T-helper 1 cell treated with Interleukin-12 subunit alpha and Interleukin-12 subunit beta and Interleukin-4 antibody, amounts not matched to agents 30 ng/mL and 1 ng/mL, for 36 hours (primary cell): ENCODE data around the gene RIMS4. TPM values are rescaled to one million over a fixed set of nuclear protein-coding genes. Genes with fewer than 3 reads are reported as not detected.

Experiments
- intact Hi-C: fragments of 100-400 bp; cut with micrococcal nuclease; formaldehyde crosslinking; loops from one replicate; pipeline ENCODE4 v1.15.1; 2024
- total RNA-seq: library from RNA; stranded (reverse); gene quantifications from 2 replicates; pipeline ENCODE4 v1.2.3, GENCODE V29; 2022

The RIMS4 gene
- total RNA-seq, 1 donor from 2014 or later, result not detected

GRCh38 chr20:44703956-44704488 lies 106.3 kb downstream of the RIMS4 start:
- intact Hi-C loops, result no loop called here

GRCh38 chr20:44703183-44703925 lies 107.0 kb downstream of the RIMS4 start:
- intact Hi-C loops, result no loop called here

GRCh38 chr20:44702776-44703175 lies 107.6 kb downstream of the RIMS4 start:
- intact Hi-C loops, result no loop called here

- intact Hi-C loops, result no loop called here
Measured at GRCh38 chr20:44701858-44702256, 108.5 kb downstream of the RIMS4 start.

Other genes starting within 250 kb of the RIMS4 start
- gene PKIG, start 228.0 kb downstream of the RIMS4 start, total RNA-seq, result 3.9 and 4.4 TPM in 2 replicates
- 98.8 and 105 TPM in 2 replicates for gene ADA, start 158.8 kb downstream of the RIMS4 start, total RNA-seq
- gene CCN5, start 95.2 kb downstream of the RIMS4 start, total RNA-seq, result not detected in 2 replicates
- 0.15 and 0.25 TPM in 2 replicates for gene KCNK15, start 64.7 kb downstream of the RIMS4 start, total RNA-seq
- 273 and 278 TPM in 2 replicates for gene YWHAB, start 75.2 kb upstream of the RIMS4 start, total RNA-seq
- 51.8 and 53.6 TPM in 2 replicates for gene PABPC1L, start 99.5 kb upstream of the RIMS4 start, total RNA-seq
- gene TOMM34, start 149.9 kb upstream of the RIMS4 start, total RNA-seq, result 22.2 and 22.3 TPM in 2 replicates
- 188 and 193 TPM in 2 replicates for gene STK4, start 156.0 kb upstream of the RIMS4 start, total RNA-seq